Kidney (tissue), 14 donors: ENCODE data around the gene SLX4IP. TPM values are rescaled to one million over a fixed set of nuclear protein-coding genes. Genes with fewer than 3 reads are reported as not detected.
A peak's percentile ranks its signal among the peaks of the same experiment; 100 is the strongest.

Experiments used
- DNase-seq, 5 donors: peaks; one replicate each; pipeline ENCODE4 v3.0.0-alpha.2; 2013 to 2020
- FAIRE-seq: peaks from 2 replicates; lab custom pipeline; 2012; peaks lifted over from hg19 to GRCh38; lab: Jason Lieb, UNC
- H3K27ac ChIP-seq, 2 donors: one replicate each; pipeline ENCODE4 v1.7.0; 2013; ENCODE audit warnings: low read depth in 2 of 2, low read length in 2 of 2, inconsistent platforms in 1 of 2
- H3K27me3 ChIP-seq: one replicate; pipeline ENCODE4 v1.7.1; 2013; ENCODE audit warnings: low read length, inconsistent platforms; ENCODE audit not compliant: control insufficient read depth, insufficient read depth
- H3K36me3 ChIP-seq, 3 donors: one replicate each; pipeline versions ENCODE4 v1.7.0 to v1.7.1; 2013; ENCODE audit warnings: low read length in 3 of 3, control low read depth in 1 of 3, inconsistent platforms in 1 of 3; ENCODE audit not compliant: insufficient read depth in 3 of 3, control insufficient read depth in 2 of 3
- H3K4me1 ChIP-seq, 3 donors: one replicate each; pipeline versions ENCODE4 v1.7.0 to v1.7.1; 2013; ENCODE audit warnings: low read length in 3 of 3, inconsistent platforms in 1 of 3, low read depth in 1 of 3; ENCODE audit not compliant: control insufficient read depth in 2 of 3, insufficient read depth in 2 of 3
- H3K4me3 ChIP-seq, 3 donors: one replicate each; pipeline versions ENCODE4 v1.7.0 to v1.8.1; 2013; ENCODE audit warnings: low read length in 3 of 3, control low read depth in 1 of 3, inconsistent platforms in 1 of 3
- H3K9ac ChIP-seq, 3 donors: one replicate each; pipeline versions ENCODE4 v1.7.0 to v1.7.1; 2013; ENCODE audit warnings: low read length in 3 of 3, control low read depth in 1 of 3, inconsistent platforms in 1 of 3
- H3K9me3 ChIP-seq, 3 donors: one replicate each; pipeline versions ENCODE4 v1.7.0 to v1.7.1; 2013; ENCODE audit warnings: low read length in 3 of 3, control low read depth in 1 of 3, inconsistent platforms in 1 of 3; ENCODE audit not compliant: control insufficient read depth in 2 of 3, insufficient read depth in 1 of 3
- intact Hi-C: fragments of 100-400 bp; cut with DNase I; formaldehyde crosslinking; loops from one replicate; pipeline ENCODE4 v1.11.1; 2022
- polyA plus RNA-seq: library from polyadenylated mRNA; stranded (reverse); fragments of 350-450 nt; fragmentation: Illumina TruSeq; extraction: RNeasy Lipid Tissue Mini Kit (QIAGEN cat#74804); gene quantifications from one replicate; pipeline ENCODE4 v1.2.3, GENCODE V29; 2014; ENCODE audit warnings: low read depth, low replicate concordance; ENCODE audit not compliant: insufficient read depth
- total RNA-seq: library from RNA; stranded (reverse); fragmentation: NEBNext Ultra II Directional; extraction: Animal tissue kit (Norgen Biotek cat#: 25700); gene quantifications from one replicate; pipeline ENCODE4 v1.2.1, GENCODE V29; 2021
- TF ChIP-seq, protein P1 (sequence below): IDR thresholded peaks from 3 replicates; pipeline ENCODE4 v1.5.1; 2012; ENCODE audit warnings: mild to moderate bottlenecking, moderate library complexity, borderline replicate concordance; ENCODE audit not compliant: insufficient read depth; ENCODE audit errors: extremely low read depth
- donor health status: control.
- donor health status: control.
- donor health status: control.
- donor health status: control.
- donor health status: control.
- donor health status: DM: yes; HTN: yes; CAD: no.
- donor health status: Normal renal cell carcinoma (clear cell type).

Gene SLX4IP
- total and polyA plus RNA-seq, 2 donors from 2014 or later: 2.6 to 7.6 TPM

DNA sequence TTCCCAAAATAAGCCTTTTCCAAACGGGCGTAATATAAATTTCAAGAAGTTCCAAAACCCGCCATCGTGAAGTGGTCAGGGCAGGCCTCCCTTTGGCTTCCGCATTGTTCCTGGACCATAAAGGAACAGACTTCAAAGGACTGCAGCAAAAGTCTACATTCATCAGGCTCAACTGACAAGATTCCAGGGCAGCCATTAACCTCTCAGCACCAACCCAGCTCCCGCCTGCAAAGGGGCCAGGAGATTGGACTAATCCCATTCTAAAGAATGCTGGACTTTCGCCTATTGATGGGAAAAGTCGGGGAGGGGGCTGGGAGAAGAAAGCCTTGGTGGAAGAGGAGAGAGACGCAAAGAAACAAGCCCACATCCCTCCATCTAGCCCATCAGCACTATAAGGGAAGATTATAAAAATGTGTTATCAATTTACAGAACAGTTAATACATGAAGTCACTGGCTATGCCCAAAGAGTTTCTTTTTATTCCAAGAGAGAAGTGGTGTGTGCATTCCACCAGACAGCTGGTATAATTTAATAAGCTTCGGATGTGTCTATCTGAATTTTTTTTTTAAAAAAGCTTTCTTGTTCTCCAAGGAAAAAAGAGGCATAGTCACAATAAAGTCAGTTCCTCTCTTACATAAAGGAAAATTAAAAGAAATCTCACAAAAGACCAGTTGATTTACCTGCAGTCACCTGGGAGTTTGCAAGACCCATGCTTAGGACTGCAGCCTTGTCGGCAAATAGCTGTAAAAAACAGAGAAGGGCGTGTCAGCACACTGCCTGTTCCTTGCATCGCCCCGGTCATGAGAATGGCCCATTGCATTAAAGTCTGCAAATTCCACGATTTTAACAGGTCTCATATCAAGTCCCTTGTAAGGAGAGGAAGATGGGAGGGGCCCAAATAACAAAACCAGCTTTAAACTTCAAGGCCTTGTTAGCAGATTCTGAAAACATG lies 220.9 kb downstream of the SLX4IP start:
- peaks cover 3 to 58% (median 12%) of the 10 kb centered on the region in 3 donors for H3K36me3 ChIP-seq
- DNase-seq: peak in 3 of 5 donors; percentile 62 to 83 (median 72)
- no peaks in the 10 kb centered on the region for H3K27me3 ChIP-seq
- TF ChIP-seq, protein P1, sequence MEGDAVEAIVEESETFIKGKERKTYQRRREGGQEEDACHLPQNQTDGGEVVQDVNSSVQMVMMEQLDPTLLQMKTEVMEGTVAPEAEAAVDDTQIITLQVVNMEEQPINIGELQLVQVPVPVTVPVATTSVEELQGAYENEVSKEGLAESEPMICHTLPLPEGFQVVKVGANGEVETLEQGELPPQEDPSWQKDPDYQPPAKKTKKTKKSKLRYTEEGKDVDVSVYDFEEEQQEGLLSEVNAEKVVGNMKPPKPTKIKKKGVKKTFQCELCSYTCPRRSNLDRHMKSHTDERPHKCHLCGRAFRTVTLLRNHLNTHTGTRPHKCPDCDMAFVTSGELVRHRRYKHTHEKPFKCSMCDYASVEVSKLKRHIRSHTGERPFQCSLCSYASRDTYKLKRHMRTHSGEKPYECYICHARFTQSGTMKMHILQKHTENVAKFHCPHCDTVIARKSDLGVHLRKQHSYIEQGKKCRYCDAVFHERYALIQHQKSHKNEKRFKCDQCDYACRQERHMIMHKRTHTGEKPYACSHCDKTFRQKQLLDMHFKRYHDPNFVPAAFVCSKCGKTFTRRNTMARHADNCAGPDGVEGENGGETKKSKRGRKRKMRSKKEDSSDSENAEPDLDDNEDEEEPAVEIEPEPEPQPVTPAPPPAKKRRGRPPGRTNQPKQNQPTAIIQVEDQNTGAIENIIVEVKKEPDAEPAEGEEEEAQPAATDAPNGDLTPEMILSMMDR: no peak
- peak overlapping the region in 1 of 2 donors; percentile 26 for H3K27ac ChIP-seq
- H3K9me3 ChIP-seq: no peaks in the 10 kb centered on the region
- H3K4me1 ChIP-seq: peaks cover 13 to 32% (median 30%) of the 10 kb centered on the region in 3 donors
- H3K9ac ChIP-seq: no peak overlapping the region
- FAIRE-seq: no peak
- no peak overlapping the region for H3K4me3 ChIP-seq
- intact Hi-C loops: no loop called here

DNA sequence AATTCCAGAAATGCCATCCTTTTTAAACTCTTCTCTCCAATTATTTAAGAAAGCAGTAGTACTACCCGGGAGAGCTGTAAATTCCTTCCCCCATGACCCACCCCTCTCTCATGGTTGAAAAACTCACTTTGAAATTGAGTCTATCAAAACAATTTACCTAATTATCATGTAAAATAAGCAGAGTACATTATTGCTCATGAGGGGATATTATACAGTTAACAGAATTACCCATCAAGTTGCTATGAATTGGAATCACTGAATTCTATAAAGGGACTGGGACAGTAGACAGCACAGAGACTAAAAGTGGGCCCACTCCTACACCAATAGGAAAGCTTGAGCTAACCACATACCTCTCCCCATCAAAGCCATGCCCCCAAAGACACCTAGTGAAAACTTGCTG lies 222.3 kb downstream of the SLX4IP start:
- Histone ChIP-seq H3K9me3 (no peaks in the 10 kb centered on the region), H3K4me3 (no peak overlapping the region), H3K4me1 (peaks cover 13 to 32% (median 30%) of the 10 kb centered on the region in 3 donors), H3K27me3 (no peaks in the 10 kb centered on the region), H3K36me3 (peaks cover 7 to 61% (median 18%) of the 10 kb centered on the region in 3 donors), H3K27ac (no peak overlapping the region), H3K9ac (no peak overlapping the region)
- intact Hi-C loops: no loop called here
- no peak for DNase-seq
- FAIRE-seq: no peak
- TF ChIP-seq, protein P1: no peak

DNA sequence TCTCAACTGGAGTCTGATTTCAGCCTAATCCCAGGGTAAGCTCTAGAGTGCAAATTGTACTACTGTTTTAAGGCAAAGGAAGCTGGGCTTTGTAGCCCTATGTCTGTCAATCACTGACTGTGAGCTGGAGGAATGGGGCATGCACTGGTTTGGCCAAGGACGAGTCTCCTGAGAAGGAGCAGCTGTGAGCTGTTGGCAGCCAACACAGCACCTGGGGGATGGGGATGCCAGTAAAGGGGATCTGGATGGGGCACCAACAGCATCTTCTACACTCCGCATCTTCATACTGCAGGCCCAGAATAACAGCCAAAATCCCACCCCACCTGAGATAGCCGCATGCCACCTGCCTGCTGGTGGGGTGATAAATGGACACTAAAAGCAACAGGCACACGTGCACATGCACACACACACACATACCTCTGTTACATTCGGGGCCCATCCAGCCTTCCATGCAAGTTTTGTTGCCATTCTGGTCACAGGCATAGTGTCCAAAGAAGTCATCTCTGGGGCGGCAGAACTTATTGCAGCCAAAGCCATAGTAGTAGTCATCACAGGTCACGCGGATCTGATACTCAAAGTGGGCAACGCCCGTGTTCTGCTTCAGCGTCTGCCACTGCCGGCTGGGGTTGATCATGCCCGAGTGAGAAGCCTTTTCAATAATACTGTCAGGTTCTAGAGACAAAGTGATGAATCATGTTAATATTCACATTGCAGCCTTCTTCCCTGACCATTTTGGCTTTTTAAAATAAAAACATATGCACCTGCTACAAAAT lies 223.1 kb downstream of the SLX4IP start:
- Histone ChIP-seq H3K9ac (no peak overlapping the region), H3K4me1 (peaks cover 13 to 36% (median 30%) of the 10 kb centered on the region in 3 donors), H3K9me3 (no peaks in the 10 kb centered on the region), H3K27me3 (no peaks in the 10 kb centered on the region), H3K4me3 (no peak overlapping the region), H3K27ac (no peak overlapping the region), H3K36me3 (peaks cover 9 to 68% (median 21%) of the 10 kb centered on the region in 3 donors)
- FAIRE-seq (no peak), DNase-seq (peak in 1 of 5 donors; percentile 18)
- TF ChIP-seq, protein P1: no peak
- intact Hi-C loops: no loop called here
